K562 (cell line): Measurements from ENCODE around the gene DST. TPM values are rescaled to one million over a fixed set of nuclear protein-coding genes. Genes with fewer than 3 reads are reported as not detected.

Experiments
- ATAC-seq: fragments of 200-7000 bp; cut with Tn5 transposase; 3 replicates; pipeline ENCODE4 v1.9.1; 2020; ENCODE audit warnings: moderate library complexity
- BruUV-seq: library from RNA; stranded (reverse); fragments of 400-500 nt; replicated peaks from 2 replicates; lab custom pipeline; 2021; lab: Mats Ljungman, UMichigan
- CTCF ChIA-PET: fragments of 300-600 bp; formaldehyde crosslinking; extraction: SDS; loops from one replicate; lab custom pipeline; 2021; ENCODE audit warnings: low intra/inter-chr PET ratio; lab: Yijun Ruan, JAX
- POLR2A ChIA-PET: fragments of 300-600, 350-650 bp; sonication (Branson Sonifier 250); formaldehyde crosslinking; extraction: SDS; loops from one replicate; lab custom pipeline; 2021; ENCODE audit warnings: antibody characterized with exemption, inconsistent platforms; lab: Yijun Ruan, JAX
- DNase-seq, 4 experiments: peaks; one replicate each; pipeline versions ENCODE4 v3.0.0 to v3.0.0-alpha.2; 2011 to 2018; ENCODE audit warnings: low spot score in 3 of 4, mixed read lengths in 3 of 4; ENCODE audit errors: extremely low read depth in 1 of 4
- FAIRE-seq: peaks from 2 replicates; lab custom pipeline; 2011; peaks lifted over from hg19 to GRCh38; lab: Jason Lieb, UNC
- H2AFZ ChIP-seq: 2 replicates; pipeline ENCODE4 v1.6.0; 2011; ENCODE audit warnings: low read depth, low read length, control low read depth, inconsistent platforms
- H3K27ac ChIP-seq: fragments of 200-600 bp; 3 replicates; pipeline ENCODE4 v1.8.0; 2011; ENCODE audit warnings: low read depth, mild to moderate bottlenecking, control low read depth, inconsistent platforms, low read length, moderate library complexity, mixed read lengths; ENCODE audit errors: extremely low read depth
- H3K27me3 ChIP-seq, 2 experiments: fragments of 300-600 bp in 1 of 2; 2 replicates in 1 of 2; 3 replicates in 1 of 2; pipeline versions ENCODE4 v1.6.0 to v1.8.0; 2011; ENCODE audit warnings: inconsistent platforms in 2 of 2, low read length in 2 of 2, mild to moderate bottlenecking in 1 of 2, mixed read lengths in 1 of 2, moderate library complexity in 1 of 2; ENCODE audit not compliant: control insufficient read depth in 2 of 2, insufficient read depth in 2 of 2
- H3K36me3 ChIP-seq: fragments of 300-600 bp; 3 replicates; pipeline ENCODE4 v1.8.0; 2011; ENCODE audit warnings: mild to moderate bottlenecking, low read length, inconsistent platforms; ENCODE audit not compliant: control insufficient read depth, insufficient read depth
- H3K4me1 ChIP-seq, 2 experiments: fragments of 200-600 bp in 1 of 2; replicated peaks in 1 of 2; 2 replicates in 1 of 2; 3 replicates in 1 of 2; pipeline versions ENCODE4 v1.5.1 to v1.8.0; 2011; ENCODE audit warnings: inconsistent platforms in 2 of 2, low read length in 2 of 2, mild to moderate bottlenecking in 1 of 2, mixed read lengths in 1 of 2, moderate library complexity in 1 of 2; ENCODE audit not compliant: control insufficient read depth in 2 of 2, insufficient read depth in 2 of 2
- H3K4me2 ChIP-seq: 2 replicates; pipeline ENCODE4 v1.6.1; 2011; ENCODE audit warnings: low read length, control low read depth, inconsistent platforms, mixed read lengths; ENCODE audit not compliant: insufficient read depth
- H3K4me3 ChIP-seq: fragments of 200-600 bp; sonication (generic), shearing (Covaris generic); 2 replicates; pipeline ENCODE4 v1.5.1; 2016; ENCODE audit warnings: control low read depth, inconsistent platforms
- H3K79me2 ChIP-seq: fragments of 200-600 bp; 3 replicates; pipeline ENCODE4 v1.8.0; 2011; ENCODE audit warnings: low read length, inconsistent platforms; ENCODE audit not compliant: control insufficient read depth, insufficient read depth
- H3K9ac ChIP-seq, 2 experiments: 2 replicates each; pipeline versions ENCODE4 v1.6.0 to v1.6.1; 2011; ENCODE audit warnings: low read depth in 2 of 2, low read length in 2 of 2, control low read depth in 1 of 2, inconsistent platforms in 1 of 2, mild to moderate bottlenecking in 1 of 2, mixed read lengths in 1 of 2; ENCODE audit not compliant: insufficient read depth in 1 of 2
- H3K9me1 ChIP-seq: one replicate; pipeline ENCODE4 v1.6.0; 2011; ENCODE audit warnings: inconsistent platforms, mild to moderate bottlenecking, low read length, moderate library complexity; ENCODE audit not compliant: control insufficient read depth, insufficient read depth
- H3K9me3 ChIP-seq: replicated peaks from 2 replicates; pipeline ENCODE4 v1.5.1; 2011; ENCODE audit warnings: low read depth, low read length, inconsistent platforms; ENCODE audit not compliant: control insufficient read depth, insufficient read depth
- H4K20me1 ChIP-seq: replicated peaks from 2 replicates; pipeline ENCODE4 v1.6.1; 2011; ENCODE audit warnings: low read length, inconsistent platforms, mixed read lengths; ENCODE audit not compliant: control insufficient read depth, insufficient read depth
- CREB1 ChIP-seq, 2 experiments: sonication (generic) in 1 of 2; formaldehyde crosslinking in 1 of 2; IDR thresholded peaks; 2 replicates each; pipeline versions ENCODE4 v1.6.1 to v1.8.0; 2012 to 2022; ENCODE audit warnings: inconsistent platforms in 1 of 2, mild to moderate bottlenecking in 1 of 2, missing genetic modification reagents in 1 of 2, moderate library complexity in 1 of 2
- MBD2 ChIP-seq: sonication (generic); IDR thresholded peaks from 2 replicates; pipeline ENCODE4 v1.6.1; 2016; ENCODE audit warnings: low read depth, borderline replicate concordance
- RAD21 ChIP-seq, 2 experiments: fragments of 250-450 bp in 1 of 2; fragments of 450-650 bp in 1 of 2; sonication (Bioruptor Pico) in 1 of 2; formaldehyde crosslinking in 1 of 2; IDR thresholded peaks in 1 of 2; conservative IDR thresholded peaks in 1 of 2; 2 replicates each; pipeline versions ENCODE4 v1.4.0 to v1.8.0; 2020 to 2022; ENCODE audit warnings: mild to moderate bottlenecking in 2 of 2, moderate library complexity in 1 of 2
- RBM15 ChIP-seq: fragments of 200-400 bp; formaldehyde crosslinking; IDR thresholded peaks from 2 replicates; pipeline ENCODE4 v1.6.1; 2018; ENCODE audit warnings: mild to moderate bottlenecking, low read length, moderate library complexity; ENCODE audit not compliant: insufficient read depth
- RFX5 ChIP-seq: IDR thresholded peaks from 2 replicates; pipeline ENCODE4 v1.6.1; 2011; ENCODE audit warnings: low read depth, mild to moderate bottlenecking, improper control_type of control experiment, low read length
- ZNF316 ChIP-seq: fragments of 450-650 bp; IDR thresholded peaks from 2 replicates; pipeline ENCODE4 v1.6.1; 2016
- ZNF408 ChIP-seq: fragments of 250-450 bp; sonication (Bioruptor Pico); IDR thresholded peaks from 2 replicates; pipeline ENCODE4 v1.4.0; 2020; ENCODE audit warnings: low read depth, mild to moderate bottlenecking, moderate library complexity
- WGBS: fragments of 100-300 bp; shearing (Covaris generic); methylation state at CpG from one replicate; pipeline ENCODE4 v1.1.6; 2016; ENCODE audit warnings: low coverage, mixed read lengths; ENCODE audit not compliant: insufficient coverage; ENCODE audit errors: missing lambda C conversion rate; 5-methylcytosine and 5-hydroxymethylcytosine counted together
- in situ Hi-C: fragments of 300-500 bp; cut with MboI; formaldehyde crosslinking; loops from 4 replicates; pipeline ENCODE4 v1.15.0; 2018; ENCODE audit warnings: inconsistent platforms, mixed read lengths
- intact Hi-C: fragments of 100-400 bp; cut with micrococcal nuclease; formaldehyde crosslinking; loops from 2 replicates; pipeline ENCODE4 v1.14.2; 2022
- polyA plus RNA-seq, 8 experiments: library from polyadenylated mRNA; depleted of rRNA in 4 of 8; stranded (reverse) in 5 of 8; unstranded in 3 of 8; fragments of >200 nt; fragmentation: Nextera tagmentation in 2 of 8; fragmentation: Illumina TruSeq in 1 of 8; extraction: Ambion mirVana in 2 of 8; extraction: Trizol in 1 of 8; gene quantifications; 2 replicates each; pipeline versions ENCODE4 v1.2.1 to v1.2.3, GENCODE V29; 2011 to 2014; ENCODE audit warnings: inconsistent platforms in 1 of 8, missing spikeins in 1 of 8
- total RNA-seq, 7 experiments: library from RNA; depleted of rRNA in 6 of 7; stranded (reverse); fragments of >200 nt in 6 of 7; fragmentation: Illumina TruSeq in 2 of 7; extraction: Trizol in 2 of 7; gene quantifications; 2 replicates each; pipeline versions ENCODE4 v1.2.1 to v1.2.3, GENCODE V29; 2011 to 2021; ENCODE audit warnings: low replicate concordance in 1 of 7
- TF ChIP-seq, protein P1 (sequence below): fragments of 250-450 bp; sonication (Bioruptor Pico); IDR thresholded peaks from 2 replicates; pipeline ENCODE4 v1.4.0; 2020; ENCODE audit warnings: mild to moderate bottlenecking, moderate library complexity

DST gene
- total and polyA plus RNA-seq, 9 of the 15 experiments (the other 6 are each of a cell fraction or from before 2014, with no cell fraction given) = 5.2 to 21.9 (median 13.3) TPM

DNA sequence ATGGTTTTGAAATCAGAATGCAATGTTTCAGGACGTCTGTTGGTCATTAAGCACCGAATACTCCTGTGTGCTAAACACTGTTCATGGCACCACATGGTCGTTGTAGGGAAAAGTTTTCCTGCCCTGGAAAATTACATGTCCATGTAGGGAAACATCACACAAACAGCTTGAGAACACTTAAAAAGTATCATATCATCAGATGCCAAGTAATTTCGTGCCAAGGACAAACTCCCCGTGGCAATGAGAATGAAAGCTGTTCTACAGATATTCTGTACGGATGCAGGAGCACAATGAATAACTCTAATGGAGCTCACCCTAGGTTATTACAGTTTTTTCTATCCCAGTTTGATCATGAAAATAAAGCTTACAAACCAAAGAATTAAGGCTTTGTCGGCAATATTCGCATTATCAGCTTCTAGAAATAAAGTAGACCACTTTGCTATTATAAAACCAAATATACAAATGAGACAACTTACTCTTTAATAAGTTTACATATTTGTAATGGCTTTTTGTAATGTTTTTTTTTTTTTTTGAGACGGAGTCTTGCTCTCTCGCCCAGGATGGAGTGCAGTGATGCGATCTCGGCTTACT lies 4.6 kb upstream of the DST start:
- Histone ChIP-seq H3K9me3 (no peaks in the 10 kb centered on the region), H3K27ac (no peak overlapping the region), H3K4me3 (no peak overlapping the region), H4K20me1 (no peaks in the 10 kb centered on the region), H2AFZ (no peak overlapping the region), H3K9me1 (no peaks in the 10 kb centered on the region), H3K4me2 (no peak overlapping the region), H3K36me3 (no peaks in the 10 kb centered on the region; the same call in 2 of the 3 replicates), H3K79me2 (no peaks in the 10 kb centered on the region), H3K4me1 (peaks cover 0 to 7% of the 10 kb centered on the region in 2 experiments; a peak in 1 of 5 replicates), H3K9ac (no peak overlapping the region), H3K27me3 (no peaks in the 10 kb centered on the region)
- ChIA-PET CTCF (no interaction called here), POLR2A (no interaction called here)
- intact Hi-C loops (no loop called here), in situ Hi-C loops (no loop called here)
- ATAC-seq (no peak), DNase-seq (no peak), FAIRE-seq (no peak)
- no peak for TF ChIP-seq RAD21 (CRISPR knock-in tag; conservative IDR thresholded peaks at IDR 0.05 in 1 of 2, IDR thresholded peaks at IDR 0.05 in 1 of 2)
- TF ChIP-seq ZNF408 (CRISPR knock-in tag) = no peak
- 0 out of 2 replicates have a peak, but pooled peaks have one; percentile 6 for TF ChIP-seq ZNF316
- TF ChIP-seq RFX5 = no peak
- TF ChIP-seq MBD2 = no peak
- no peak for TF ChIP-seq CREB1 (IDR thresholded peaks at IDR 0.05)
- no peak for TF ChIP-seq CREB1 (CRISPR knock-in tag; IDR thresholded peaks at IDR 0.05)
- no peak for TF ChIP-seq RBM15
- TF ChIP-seq, protein P1, sequence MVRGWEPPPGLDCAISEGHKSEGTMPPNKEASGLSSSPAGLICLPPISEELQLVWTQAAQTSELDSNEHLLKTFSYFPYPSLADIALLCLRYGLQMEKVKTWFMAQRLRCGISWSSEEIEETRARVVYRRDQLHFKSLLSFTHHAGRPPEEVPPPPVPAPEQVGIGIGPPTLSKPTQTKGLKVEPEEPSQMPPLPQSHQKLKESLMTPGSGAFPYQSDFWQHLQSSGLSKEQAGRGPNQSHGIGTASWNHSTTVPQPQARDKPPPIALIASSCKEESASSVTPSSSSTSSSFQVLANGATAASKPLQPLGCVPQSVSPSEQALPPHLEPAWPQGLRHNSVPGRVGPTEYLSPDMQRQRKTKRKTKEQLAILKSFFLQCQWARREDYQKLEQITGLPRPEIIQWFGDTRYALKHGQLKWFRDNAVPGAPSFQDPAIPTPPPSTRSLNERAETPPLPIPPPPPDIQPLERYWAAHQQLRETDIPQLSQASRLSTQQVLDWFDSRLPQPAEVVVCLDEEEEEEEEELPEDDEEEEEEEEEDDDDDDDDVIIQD (CRISPR knock-in tag) = no peak
- WGBS = 53% methylated on average over 11 of the region's 12 CpGs
- no TSS peak for BruUV-seq
